Neural progenitor cell (in vitro differentiated cells): ENCODE measurements around the gene CRACR2A. TPM values are rescaled to one million over a fixed set of nuclear protein-coding genes. Genes with fewer than 3 reads are reported as not detected.

ENCODE experiments used
- DNase-seq: peaks from one replicate; pipeline ENCODE4 v3.0.0-alpha.2; 2016; ENCODE audit warnings: low spot score
- H2AFZ ChIP-seq: fragments of 200-600 bp; sonication (generic); replicated peaks from 2 replicates; pipeline ENCODE4 v1.6.1; 2016; ENCODE audit warnings: antibody characterized with exemption
- H3F3A ChIP-seq: fragments of 200-600 bp; sonication (generic); 2 replicates; pipeline ENCODE4 v1.6.1; 2016; ENCODE audit warnings: antibody characterized with exemption, low read depth
- H3K27ac ChIP-seq: fragments of 200-600 bp; sonication (generic); 2 replicates; pipeline ENCODE4 v1.5.1; 2016; ENCODE audit warnings: mild to moderate bottlenecking
- H3K27me3 ChIP-seq: fragments of 200-600 bp; sonication (generic); 2 replicates; pipeline ENCODE4 v1.6.1; 2016; ENCODE audit warnings: mild to moderate bottlenecking, moderate library complexity
- H3K36me3 ChIP-seq: fragments of 200-600 bp; sonication (generic); 2 replicates; pipeline ENCODE4 v1.5.1; 2016
- H3K4me1 ChIP-seq: fragments of 200-600 bp; sonication (generic); 2 replicates; pipeline ENCODE4 v1.6.1; 2016; ENCODE audit warnings: mixed run types
- H3K4me2 ChIP-seq: fragments of 200-600 bp; sonication (generic); 2 replicates; pipeline ENCODE4 v1.6.1; 2016
- H3K4me3 ChIP-seq: fragments of 200-600 bp; sonication (generic); 2 replicates; pipeline ENCODE4 v1.5.1; 2016
- H3K79me2 ChIP-seq: fragments of 200-600 bp; sonication (generic); 2 replicates; pipeline ENCODE4 v1.6.1; 2016; ENCODE audit warnings: low read depth
- H3K9ac ChIP-seq: fragments of 200-600 bp; sonication (generic); 2 replicates; pipeline ENCODE4 v1.6.1; 2016
- H3K9me3 ChIP-seq: fragments of 200-600 bp; sonication (generic); 2 replicates; pipeline ENCODE4 v1.5.1; 2016; ENCODE audit warnings: low read depth
- H4K20me1 ChIP-seq: fragments of 200-600 bp; sonication (generic); 2 replicates; pipeline ENCODE4 v1.6.1; 2016; ENCODE audit warnings: low read depth
- H3K27ac Mint-ChIP-seq: 3 replicates; pipeline ENCODE4 v1.8.0; 2021; ENCODE audit warnings: mixed read lengths
- H3K27me3 Mint-ChIP-seq: 2 replicates; pipeline ENCODE4 v1.8.0; 2022; ENCODE audit warnings: low read depth, mild to moderate bottlenecking, inconsistent platforms, moderate library complexity, mixed read lengths; ENCODE audit not compliant: insufficient read depth
- H3K36me3 Mint-ChIP-seq: 3 replicates; pipeline ENCODE4 v1.8.0; 2021; ENCODE audit warnings: mixed read lengths
- H3K4me1 Mint-ChIP-seq: 3 replicates; pipeline ENCODE4 v1.8.0; 2021; ENCODE audit warnings: mixed read lengths
- H3K4me3 Mint-ChIP-seq: 3 replicates; pipeline ENCODE4 v1.8.0; 2021; ENCODE audit warnings: mild to moderate bottlenecking, moderate library complexity, mixed read lengths
- H3K9me3 Mint-ChIP-seq: 3 replicates; pipeline ENCODE4 v1.8.0; 2020; ENCODE audit warnings: mixed read lengths
- CTCF ChIP-seq: fragments of 200-600 bp; sonication (generic); IDR thresholded peaks from 2 replicates; pipeline ENCODE4 v1.5.1; 2017; ENCODE audit warnings: antibody characterized with exemption, mild to moderate bottlenecking
- EZH2 ChIP-seq: fragments of 200-600 bp; sonication (generic); IDR thresholded peaks from 2 replicates; pipeline ENCODE4 v1.6.1; 2017; ENCODE audit warnings: antibody characterized with exemption, mild to moderate bottlenecking, moderate library complexity
- EZH2phosphoT487 ChIP-seq: fragments of 200-600 bp; sonication (generic); IDR thresholded peaks from 2 replicates; pipeline ENCODE4 v1.6.1; 2017; ENCODE audit warnings: antibody characterized with exemption
- total RNA-seq: library from RNA; depleted of rRNA; stranded (reverse); fragments of >200 nt; gene quantifications from 2 replicates; pipeline ENCODE4 v1.2.3, GENCODE V29; 2015; ENCODE audit warnings: low replicate concordance

The CRACR2A gene
- total RNA-seq, 1 donor from 2014 or later, result 0.06 TPM

GRCh38 chr12:3624273-3624672, 128.6 kb downstream of the CRACR2A start:
- Histone ChIP-seq H4K20me1 (no peaks in the 10 kb centered on the region), H3K36me3 (no peaks in the 10 kb centered on the region), H3K4me1 (no peaks in the 10 kb centered on the region), H2AFZ (no peak overlapping the region), H3F3A (no peaks in the 10 kb centered on the region), H3K27ac (no peak overlapping the region), H3K27me3 (no peaks in the 10 kb centered on the region), H3K79me2 (no peaks in the 10 kb centered on the region), H3K9me3 (no peaks in the 10 kb centered on the region), H3K9ac (no peak overlapping the region), H3K4me3 (no peak overlapping the region), H3K4me2 (no peak overlapping the region)
- Mint-ChIP-seq H3K27ac (no peak overlapping the region), H3K4me1 (peaks cover 22% of the 10 kb centered on the region), H3K9me3 (no peaks in the 10 kb centered on the region), H3K36me3 (no peaks in the 10 kb centered on the region), H3K27me3 (peaks cover 6% of the 10 kb centered on the region), H3K4me3 (no peak overlapping the region)
- no peak for TF ChIP-seq CTCF
- TF ChIP-seq EZH2phosphoT487, result no peak
- TF ChIP-seq EZH2, result no peak
- no peak for DNase-seq

- H3F3A ChIP-seq, result no peaks in the 10 kb centered on the region
- no peak overlapping the region for H3K4me2 ChIP-seq
- H3K9ac ChIP-seq, result no peak overlapping the region
- H3K4me1 Mint-ChIP-seq, result peaks cover 20% of the 10 kb centered on the region
- no peaks in the 10 kb centered on the region for H4K20me1 ChIP-seq
- no peaks in the 10 kb centered on the region for H3K36me3 ChIP-seq
- H3K4me3 ChIP-seq, result no peak overlapping the region
- H3K27me3 ChIP-seq, result no peaks in the 10 kb centered on the region
- H3K36me3 Mint-ChIP-seq, result no peaks in the 10 kb centered on the region
- DNase-seq, result no peak
- no peaks in the 10 kb centered on the region for H3K9me3 ChIP-seq
- no peaks in the 10 kb centered on the region for H3K9me3 Mint-ChIP-seq
- H3K4me3 Mint-ChIP-seq, result no peak overlapping the region
- TF ChIP-seq EZH2 (no peak), CTCF (no peak), EZH2phosphoT487 (no peak)
- H3K27me3 Mint-ChIP-seq, result peaks cover 2% of the 10 kb centered on the region
- no peaks in the 10 kb centered on the region for H3K79me2 ChIP-seq
- no peak overlapping the region for H3K27ac Mint-ChIP-seq
- no peaks in the 10 kb centered on the region for H3K4me1 ChIP-seq
- no peak overlapping the region for H2AFZ ChIP-seq
- H3K27ac ChIP-seq, result no peak overlapping the region
These were observed 129.9 kb downstream of the CRACR2A start for GRCh38 chr12:3622822-3623690.

GRCh38 chr12:3622021-3622821, 130.7 kb downstream of the CRACR2A start:
- peaks cover 21% of the 10 kb centered on the region for H3K4me1 Mint-ChIP-seq
- no peak overlapping the region for H3K4me2 ChIP-seq
- no peaks in the 10 kb centered on the region for H3K36me3 Mint-ChIP-seq
- H3K79me2 ChIP-seq, result no peaks in the 10 kb centered on the region
- no peaks in the 10 kb centered on the region for H4K20me1 ChIP-seq
- no peak for TF ChIP-seq EZH2phosphoT487
- no peak for TF ChIP-seq CTCF
- H3K27ac ChIP-seq, result no peak overlapping the region
- peak overlapping the region; percentile 10 for H3K27ac Mint-ChIP-seq
- no peaks in the 10 kb centered on the region for H3K9me3 ChIP-seq
- DNase-seq, result no peak
- H3K4me3 Mint-ChIP-seq, result no peak overlapping the region
- H3K9ac ChIP-seq, result no peak overlapping the region
- no peaks in the 10 kb centered on the region for H3K27me3 ChIP-seq
- no peaks in the 10 kb centered on the region for H3K4me1 ChIP-seq
- no peak overlapping the region for H2AFZ ChIP-seq
- H3K4me3 ChIP-seq, result no peak overlapping the region
- H3F3A ChIP-seq, result no peaks in the 10 kb centered on the region
- H3K9me3 Mint-ChIP-seq, result no peaks in the 10 kb centered on the region
- H3K27me3 Mint-ChIP-seq, result peaks cover 2% of the 10 kb centered on the region
- no peaks in the 10 kb centered on the region for H3K36me3 ChIP-seq
